22Rv1 (cell line): ENCODE measurements around the gene RAD51B.

Experiments used
- CTCF ChIP-seq: fragments of 450-650 bp; IDR thresholded peaks from 2 replicates; pipeline ENCODE4 v1.5.1; 2017; ENCODE audit warnings: mild to moderate bottlenecking
- ZFX ChIP-seq: fragments of 450-650 bp; IDR thresholded peaks from 2 replicates; pipeline ENCODE4 v1.6.1; 2017; ENCODE audit warnings: antibody characterized with exemption, borderline replicate concordance

- no peak for TF ChIP-seq CTCF
- TF ChIP-seq ZFX = no peak
These were observed 587.7 kb downstream of the RAD51B start for GRCh38 chr14:68407285-68407684.
